HL-60 (cell line): ENCODE data around the gene RGSL1.
"Not testable (repeated sequence)": the region's sequence is repeated elsewhere in the genome, so short reads cannot be mapped to it uniquely, and the experiment has no call there.

ENCODE experiments used
- DNase-seq, 2 experiments: peaks; one replicate each; pipeline ENCODE4 v3.0.0-alpha.2; 2010 to 2020; ENCODE audit warnings: low read depth in 1 of 2, low spot score in 1 of 2
- H3K27ac ChIP-seq: fragments of 250-450 bp; sonication (Bioruptor Pico); replicated peaks from 2 replicates; pipeline ENCODE4 v1.5.1; 2020; ENCODE audit warnings: mild to moderate bottlenecking, moderate library complexity
- H3K27me3 ChIP-seq: fragments of 250-450 bp; sonication (Bioruptor Pico); 2 replicates; pipeline ENCODE4 v1.5.1; 2021; ENCODE audit warnings: mild to moderate bottlenecking, moderate library complexity; ENCODE audit not compliant: insufficient read depth, poor library complexity, severe bottlenecking
- H3K4me3 ChIP-seq: replicated peaks from 2 replicates; pipeline ENCODE4 v1.5.1; 2011; ENCODE audit warnings: mild to moderate bottlenecking, control low read depth, low read length; ENCODE audit not compliant: insufficient read depth
- CTCF ChIP-seq: IDR thresholded peaks from one replicate; pipeline ENCODE4 v1.5.1; 2011; ENCODE audit warnings: low read length, control low read depth, inconsistent platforms; ENCODE audit not compliant: insufficient read depth
- GABPA ChIP-seq: IDR thresholded peaks from 2 replicates; pipeline ENCODE4 v1.6.1; 2012; ENCODE audit warnings: low read depth
- POLR2AphosphoS5 ChIP-seq: IDR thresholded peaks from 2 replicates; pipeline ENCODE4 v1.6.1; 2012; ENCODE audit warnings: low read depth
- SPI1 ChIP-seq: IDR thresholded peaks from 2 replicates; pipeline ENCODE4 v1.6.1; 2012; ENCODE audit warnings: low read depth, mild to moderate bottlenecking, borderline replicate concordance
- TF ChIP-seq, protein P1 (sequence below): IDR thresholded peaks from 2 replicates; pipeline ENCODE4 v1.6.1; 2012; ENCODE audit warnings: low read depth; ENCODE audit not compliant: insufficient replicate concordance

The RGSL1 gene

DNA sequence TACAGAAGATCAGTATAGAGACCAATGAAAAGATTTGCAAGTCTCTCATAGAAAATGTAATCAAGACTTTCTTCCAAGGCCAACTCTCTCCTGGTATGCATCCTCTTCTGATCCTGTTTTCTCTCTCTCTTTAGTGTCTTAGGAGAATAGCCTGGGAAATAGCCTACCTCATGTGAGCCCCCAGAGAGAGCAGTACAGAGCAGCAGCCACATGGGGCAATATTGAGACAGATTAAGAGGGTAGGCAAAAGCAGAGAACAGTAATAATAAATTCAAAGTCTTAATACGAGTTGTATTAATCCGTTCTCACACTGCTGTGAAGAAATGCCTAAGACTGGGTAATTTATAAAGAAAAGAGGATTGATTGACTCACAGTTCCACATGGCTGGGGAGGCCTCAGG lies 77.7 kb downstream of the RGSL1 start:
- Histone ChIP-seq H3K4me3 (no peak overlapping the region), H3K27ac (no peak overlapping the region), H3K27me3 (no peaks in the 10 kb centered on the region)
- DNase-seq, result no peak
- TF ChIP-seq CTCF (no peak), SPI1 (no peak), POLR2AphosphoS5 (no peak), GABPA (no peak)
- TF ChIP-seq, protein P1, sequence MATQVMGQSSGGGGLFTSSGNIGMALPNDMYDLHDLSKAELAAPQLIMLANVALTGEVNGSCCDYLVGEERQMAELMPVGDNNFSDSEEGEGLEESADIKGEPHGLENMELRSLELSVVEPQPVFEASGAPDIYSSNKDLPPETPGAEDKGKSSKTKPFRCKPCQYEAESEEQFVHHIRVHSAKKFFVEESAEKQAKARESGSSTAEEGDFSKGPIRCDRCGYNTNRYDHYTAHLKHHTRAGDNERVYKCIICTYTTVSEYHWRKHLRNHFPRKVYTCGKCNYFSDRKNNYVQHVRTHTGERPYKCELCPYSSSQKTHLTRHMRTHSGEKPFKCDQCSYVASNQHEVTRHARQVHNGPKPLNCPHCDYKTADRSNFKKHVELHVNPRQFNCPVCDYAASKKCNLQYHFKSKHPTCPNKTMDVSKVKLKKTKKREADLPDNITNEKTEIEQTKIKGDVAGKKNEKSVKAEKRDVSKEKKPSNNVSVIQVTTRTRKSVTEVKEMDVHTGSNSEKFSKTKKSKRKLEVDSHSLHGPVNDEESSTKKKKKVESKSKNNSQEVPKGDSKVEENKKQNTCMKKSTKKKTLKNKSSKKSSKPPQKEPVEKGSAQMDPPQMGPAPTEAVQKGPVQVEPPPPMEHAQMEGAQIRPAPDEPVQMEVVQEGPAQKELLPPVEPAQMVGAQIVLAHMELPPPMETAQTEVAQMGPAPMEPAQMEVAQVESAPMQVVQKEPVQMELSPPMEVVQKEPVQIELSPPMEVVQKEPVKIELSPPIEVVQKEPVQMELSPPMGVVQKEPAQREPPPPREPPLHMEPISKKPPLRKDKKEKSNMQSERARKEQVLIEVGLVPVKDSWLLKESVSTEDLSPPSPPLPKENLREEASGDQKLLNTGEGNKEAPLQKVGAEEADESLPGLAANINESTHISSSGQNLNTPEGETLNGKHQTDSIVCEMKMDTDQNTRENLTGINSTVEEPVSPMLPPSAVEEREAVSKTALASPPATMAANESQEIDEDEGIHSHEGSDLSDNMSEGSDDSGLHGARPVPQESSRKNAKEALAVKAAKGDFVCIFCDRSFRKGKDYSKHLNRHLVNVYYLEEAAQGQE, result no peak

GRCh38 chr1:182528206-182528605 lies 78.3 kb downstream of the RGSL1 start:
- not testable (repeated sequence) for H3K27ac ChIP-seq, H3K4me3 ChIP-seq, H3K27me3 ChIP-seq, DNase-seq

DNA sequence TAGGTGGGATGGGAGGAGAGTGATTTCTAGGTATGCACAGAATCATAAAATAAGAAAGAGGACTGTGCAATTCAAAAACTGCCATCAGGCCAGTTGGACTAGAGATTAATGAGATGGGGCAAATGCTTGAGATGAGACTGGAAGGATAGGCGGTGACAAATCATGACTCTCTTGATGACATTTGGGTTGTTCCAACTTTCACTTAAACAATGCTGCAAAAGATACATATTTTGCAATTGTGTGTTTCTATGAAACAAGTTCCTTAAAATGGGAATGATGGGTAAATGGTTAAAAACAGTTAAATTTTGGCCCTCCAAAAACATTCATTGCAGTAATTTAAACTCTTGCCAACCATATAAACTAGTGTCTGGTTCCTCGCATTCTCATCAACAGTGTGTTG lies 84.0 kb downstream of the RGSL1 start:
- no peaks in the 10 kb centered on the region for H3K27me3 ChIP-seq
- no peak overlapping the region for H3K4me3 ChIP-seq
- no peak overlapping the region for H3K27ac ChIP-seq
- DNase-seq, result no peak
- TF ChIP-seq SPI1, result no peak
- no peak for TF ChIP-seq CTCF
- TF ChIP-seq, protein P1, result no peak

GRCh38 chr1:182549346-182549745 lies 99.4 kb downstream of the RGSL1 start:
- H3K27ac ChIP-seq, result no peak overlapping the region
- DNase-seq, result no peak
- no peaks in the 10 kb centered on the region for H3K27me3 ChIP-seq
- H3K4me3 ChIP-seq, result no peak overlapping the region
- TF ChIP-seq CTCF, result no peak
- TF ChIP-seq, protein P1, result no peak
- no peak for TF ChIP-seq GABPA
- no peak for TF ChIP-seq SPI1
- TF ChIP-seq POLR2AphosphoS5, result no peak
